Retina (tissue), 1 donor: ENCODE data around the gene CCT7.

Experiments used
- DNase-seq: peaks from one replicate; pipeline ENCODE4 v3.0.0-alpha.2; 2016

Gene CCT7

DNA sequence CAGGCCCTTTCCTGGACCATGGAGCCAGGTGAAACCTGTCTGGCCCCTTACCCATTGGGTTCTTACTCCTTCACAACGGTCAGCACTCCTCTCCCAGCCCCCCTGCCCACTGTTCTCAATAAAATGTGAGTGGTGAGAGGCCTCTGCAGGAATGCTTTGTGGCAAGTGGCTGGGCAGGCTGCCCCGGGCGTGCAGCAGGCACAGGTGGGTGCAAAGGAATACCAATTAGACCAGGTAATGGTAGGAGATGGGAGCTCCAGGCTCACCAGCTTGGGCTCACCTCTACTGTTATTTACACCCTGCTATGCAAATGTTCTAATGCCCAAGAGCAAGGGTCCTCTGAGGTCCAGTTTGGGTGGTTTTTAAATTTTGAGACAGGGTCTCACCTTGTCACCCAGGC lies 7.0 kb upstream of the CCT7 start:
- no peak for DNase-seq

DNA sequence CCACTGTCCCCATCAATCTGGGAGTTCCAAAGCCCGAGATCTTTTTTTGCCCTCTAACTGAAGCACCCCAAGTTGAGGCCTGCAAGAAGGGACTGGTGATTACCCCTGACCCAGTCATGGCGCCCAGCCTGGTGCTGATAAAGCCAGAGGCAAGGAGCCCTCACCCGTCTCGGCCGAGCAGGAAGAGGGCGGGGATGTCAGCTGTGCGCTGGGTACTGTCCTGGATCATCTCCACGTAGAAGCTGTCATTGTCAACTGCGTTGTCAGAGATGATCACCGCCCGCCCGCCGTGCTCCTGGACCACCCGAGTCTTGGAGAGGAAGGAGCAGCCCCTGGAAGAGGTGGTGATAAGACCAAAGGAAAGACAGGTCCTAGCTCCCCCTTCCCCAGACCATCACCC lies 5.5 kb upstream of the CCT7 start:
- no peak for DNase-seq

DNA sequence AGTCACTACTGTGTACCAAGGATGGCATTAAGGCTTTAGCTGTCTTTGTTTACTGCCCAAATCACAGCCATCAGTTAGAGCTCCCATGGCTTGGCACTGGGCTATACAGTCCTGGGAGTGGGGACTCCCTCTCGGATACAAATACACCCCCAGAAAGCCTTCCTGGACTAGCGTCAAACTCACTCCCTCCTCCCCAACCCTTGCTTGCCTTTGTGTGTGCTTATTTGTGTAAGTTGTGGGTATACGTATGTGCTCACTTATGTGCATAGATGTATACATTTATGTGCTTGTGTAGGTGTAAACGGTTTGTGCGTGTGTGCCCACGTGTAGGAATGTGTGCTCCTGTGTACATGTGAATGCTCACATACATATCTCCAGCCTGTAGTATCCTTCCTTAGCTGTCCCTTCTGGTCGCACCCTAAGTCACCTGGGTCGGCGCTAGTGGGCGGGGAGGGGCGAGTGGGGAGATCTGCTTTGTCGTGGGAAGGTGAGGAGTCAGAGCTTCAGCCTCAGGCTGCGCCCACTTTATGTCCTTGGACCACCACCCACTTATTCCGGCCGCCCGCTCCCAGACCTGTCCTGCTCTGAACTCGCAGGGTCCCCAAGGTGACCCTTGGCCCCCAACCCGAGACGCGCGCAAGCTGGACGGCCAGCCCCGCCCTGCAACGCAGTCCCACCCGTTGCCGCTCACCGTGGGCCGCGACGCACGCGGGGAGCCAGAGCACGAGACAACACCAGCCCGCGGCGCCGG lies 1.5 kb upstream of the CCT7 start:
- DNase-seq: no peak

DNA sequence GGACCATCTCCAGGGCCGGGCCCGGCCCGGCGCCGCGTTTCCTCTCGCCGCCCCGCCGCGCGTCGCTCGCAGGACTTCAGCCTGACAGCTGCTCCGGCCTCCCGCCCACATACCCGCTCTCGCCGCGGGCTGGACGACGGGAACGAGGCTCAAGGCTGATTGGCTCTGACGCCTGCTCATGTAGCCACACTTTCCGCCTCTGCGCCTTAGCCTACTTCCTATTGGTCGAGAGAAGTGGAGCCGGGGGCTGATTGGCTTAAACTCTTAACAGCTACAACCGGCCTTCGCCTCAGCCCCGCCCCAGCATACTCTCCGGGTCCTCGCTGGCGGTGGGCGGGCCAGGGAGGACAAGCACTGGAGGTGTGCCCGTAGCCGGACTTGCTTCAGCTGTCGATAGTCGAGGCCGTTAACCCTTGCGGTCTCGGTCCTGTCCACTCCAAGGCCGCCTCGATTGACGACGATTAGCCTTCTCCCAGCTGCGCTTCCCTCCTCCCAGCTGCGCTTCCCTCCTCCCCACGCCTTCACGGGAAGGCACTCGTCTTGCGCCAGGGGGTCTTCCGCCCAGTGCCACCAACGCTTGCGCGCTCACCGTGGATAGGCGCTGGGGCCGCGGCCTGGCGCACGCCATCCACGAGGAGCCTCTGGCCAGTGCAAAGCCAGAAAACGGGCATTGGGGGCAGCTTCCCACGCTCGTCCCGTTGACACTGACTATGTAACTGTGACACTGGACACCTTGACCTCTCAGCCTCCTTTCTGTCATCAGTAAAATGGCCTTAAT lies 765 bp upstream of the CCT7 start, which contains the start of gene PRADC1:
TSS of gene PRADC1 (minus strand) at position 86 of the 778 bp plus-strand sequence. CDS start at position 7, 79 bp downstream.
- peak; percentile 97 for DNase-seq

DNA sequence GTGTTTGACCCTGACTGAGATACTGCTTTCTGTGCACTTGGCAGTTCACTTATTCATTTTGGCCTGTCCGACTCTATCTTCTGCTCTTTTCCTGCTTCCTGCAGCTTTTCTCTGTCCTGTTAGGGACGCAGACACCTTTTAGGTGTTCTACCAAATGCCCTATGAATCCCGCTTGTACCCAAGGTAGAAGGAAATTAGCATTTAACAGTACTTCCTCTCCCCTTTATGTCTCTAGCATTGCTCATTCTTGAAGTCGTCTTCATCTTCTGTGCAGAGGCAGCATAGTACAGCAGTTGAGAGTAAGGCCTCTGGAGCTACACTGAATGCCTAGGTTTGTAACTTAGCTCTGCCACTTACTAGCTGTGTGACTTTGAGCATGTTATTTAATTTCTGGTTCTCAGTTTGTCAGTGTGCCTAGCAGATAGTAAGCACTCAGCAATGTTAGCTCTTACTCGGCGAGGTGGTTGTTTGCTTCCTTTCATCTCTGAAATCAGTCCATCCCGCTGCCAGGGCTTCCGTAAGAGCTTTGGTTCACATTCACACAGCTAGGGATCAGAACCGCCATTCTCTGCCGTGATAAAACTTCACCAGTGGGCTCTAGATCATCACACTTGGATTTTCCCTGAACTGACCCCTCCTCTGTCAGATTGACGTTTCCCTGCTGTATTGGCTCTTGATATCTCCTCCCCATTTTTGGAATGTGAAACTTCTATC lies 1.4 kb downstream of the CCT7 start:
- no peak for DNase-seq

DNA sequence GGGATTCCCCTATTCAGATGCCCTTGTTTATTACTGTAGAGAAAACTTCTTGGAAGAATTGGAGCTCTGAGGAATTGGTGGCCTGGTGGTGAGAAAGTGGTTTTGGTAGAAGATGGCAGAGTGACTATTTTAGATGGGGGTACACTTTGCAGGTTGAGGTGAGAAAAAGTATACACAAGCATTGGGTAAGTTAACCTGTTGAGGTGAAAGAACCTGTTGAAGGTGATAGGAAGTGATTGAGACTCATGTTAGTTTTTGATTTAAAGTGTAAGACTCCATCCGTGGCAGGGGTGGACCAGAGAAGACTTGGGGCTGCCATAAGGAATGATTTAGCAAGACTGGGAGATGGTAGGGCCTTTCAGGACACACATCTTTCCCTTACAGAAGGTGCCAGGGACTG lies 3.1 kb downstream of the CCT7 start:
- DNase-seq: no peak

DNA sequence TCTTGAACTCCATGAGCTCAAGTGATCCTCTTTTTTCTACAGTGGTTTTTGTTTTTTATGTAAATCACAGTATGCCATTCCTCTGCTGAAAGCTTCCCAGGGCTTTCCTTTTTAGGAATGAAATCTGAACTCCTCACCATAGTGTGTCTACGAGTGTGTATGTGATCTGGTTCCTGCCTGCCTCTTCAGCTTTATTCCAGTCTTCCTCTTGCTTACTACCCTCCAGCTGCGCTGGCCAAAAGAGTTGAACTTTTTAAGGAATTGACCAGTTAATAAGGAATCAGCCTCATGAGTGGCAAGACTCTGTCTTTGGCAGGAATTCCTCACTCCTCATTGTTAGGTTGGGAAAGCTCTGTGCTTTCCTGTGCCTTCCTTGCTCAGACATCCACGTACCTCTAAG lies 4.0 kb downstream of the CCT7 start:
- DNase-seq: no peak

DNA sequence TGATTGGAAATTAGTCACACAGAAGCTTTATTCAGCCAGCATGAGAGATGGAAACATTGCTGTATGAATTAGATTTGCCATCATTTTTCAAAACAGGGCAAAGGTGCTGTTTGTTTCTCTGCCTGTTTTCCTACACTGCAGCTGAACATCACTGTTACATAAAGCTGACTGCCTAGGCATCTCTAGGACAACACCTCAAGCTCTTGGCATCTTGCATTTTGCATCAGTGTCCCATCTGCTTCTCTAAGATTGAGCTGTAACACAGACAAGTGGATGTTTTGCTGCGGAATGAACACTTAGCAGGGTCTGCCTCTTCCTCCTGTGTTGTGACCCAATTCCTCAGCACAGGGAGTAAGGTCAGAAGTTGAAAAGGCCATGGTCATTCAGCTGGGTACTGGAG lies 4.9 kb downstream of the CCT7 start:
- DNase-seq: no peak

DNA sequence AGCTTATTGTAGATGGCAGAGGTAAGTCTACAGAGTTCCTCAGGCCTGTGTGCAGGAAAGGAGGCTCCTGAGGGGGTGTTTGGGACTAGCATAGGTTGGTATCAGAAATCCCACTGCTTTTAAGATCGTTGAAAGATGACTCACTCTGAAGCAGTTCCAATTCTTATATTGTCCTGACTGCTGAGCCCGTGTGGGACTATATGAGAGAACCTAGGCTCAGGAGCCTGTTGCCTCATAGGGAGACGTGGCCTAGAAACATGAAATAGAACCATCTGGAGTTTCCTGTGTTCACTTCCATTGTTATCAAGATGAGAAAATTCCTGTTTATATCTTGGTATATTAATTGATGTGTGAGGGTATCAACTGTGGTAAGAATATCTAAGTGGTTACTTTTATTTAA lies 5.7 kb downstream of the CCT7 start:
- DNase-seq: no peak

DNA sequence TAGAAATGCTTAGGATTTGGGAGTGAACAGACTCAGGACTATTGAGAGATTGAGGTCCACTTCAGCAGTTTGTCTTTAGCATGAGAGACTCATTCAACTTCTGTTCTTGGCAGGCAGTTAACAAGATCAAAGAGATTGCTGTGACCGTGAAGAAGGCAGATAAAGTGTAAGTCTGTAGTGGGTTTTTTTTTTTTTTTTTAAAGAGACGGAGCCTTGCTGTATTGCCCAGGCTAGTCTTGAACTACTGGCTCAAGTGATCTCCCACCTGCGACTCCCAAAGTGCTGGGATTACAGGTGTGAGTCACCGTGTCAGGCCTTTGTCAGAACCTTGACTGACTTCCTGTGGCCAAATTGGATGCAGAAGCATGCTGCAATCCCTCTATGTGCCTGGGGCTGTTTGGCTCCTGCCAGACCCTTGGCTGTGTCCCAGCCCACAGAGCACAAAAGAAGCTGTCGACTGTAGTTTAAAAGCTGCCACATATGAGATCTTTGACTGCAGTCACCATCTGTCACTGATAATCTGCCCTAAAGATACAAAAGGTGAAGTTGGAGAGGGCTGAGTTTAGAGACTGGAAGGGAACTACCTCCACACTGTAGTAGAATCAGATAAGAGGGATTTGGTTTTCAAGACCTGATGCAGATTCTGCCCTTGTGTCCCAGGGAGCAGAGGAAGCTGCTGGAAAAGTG lies 9.9 kb downstream of the CCT7 start:
- DNase-seq: no peak

DNA sequence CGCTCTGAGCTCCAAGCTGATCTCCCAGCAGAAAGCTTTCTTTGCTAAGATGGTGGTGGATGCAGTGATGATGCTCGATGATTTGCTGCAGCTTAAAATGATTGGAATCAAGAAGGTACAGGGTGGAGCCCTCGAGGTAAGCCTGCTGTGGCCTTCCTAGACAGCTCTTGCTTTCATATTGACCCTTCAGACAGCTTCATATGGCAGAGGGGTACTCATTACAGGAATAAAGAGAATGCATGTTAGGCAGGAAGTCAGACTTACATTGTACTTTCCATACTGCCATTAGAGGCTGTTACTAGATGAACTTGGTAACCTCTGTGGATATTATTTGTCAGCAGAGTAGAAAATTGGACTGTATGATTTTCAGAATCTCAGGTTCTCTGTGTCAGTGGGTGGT lies 10.5 kb downstream of the CCT7 start:
- DNase-seq: no peak

DNA sequence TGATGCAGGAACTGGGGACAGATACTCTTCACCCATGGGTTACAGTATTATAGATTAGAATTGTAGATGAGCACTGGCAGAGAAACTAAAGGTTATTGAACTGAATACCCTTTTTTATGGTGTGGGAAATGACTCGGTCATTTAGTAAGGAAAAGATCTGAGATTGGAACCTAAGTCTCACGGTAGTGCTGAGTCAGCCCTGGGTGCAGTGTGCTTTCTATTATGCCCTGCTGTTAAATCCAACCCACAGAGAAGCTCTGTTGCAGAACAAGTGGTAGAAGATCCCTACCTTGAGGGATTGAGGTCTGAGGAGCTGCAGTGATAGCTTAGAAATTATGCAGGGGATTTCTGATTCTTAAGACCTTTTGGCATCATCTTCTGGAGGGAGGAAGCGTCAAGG lies 12.7 kb downstream of the CCT7 start:
- DNase-seq: no peak

DNA sequence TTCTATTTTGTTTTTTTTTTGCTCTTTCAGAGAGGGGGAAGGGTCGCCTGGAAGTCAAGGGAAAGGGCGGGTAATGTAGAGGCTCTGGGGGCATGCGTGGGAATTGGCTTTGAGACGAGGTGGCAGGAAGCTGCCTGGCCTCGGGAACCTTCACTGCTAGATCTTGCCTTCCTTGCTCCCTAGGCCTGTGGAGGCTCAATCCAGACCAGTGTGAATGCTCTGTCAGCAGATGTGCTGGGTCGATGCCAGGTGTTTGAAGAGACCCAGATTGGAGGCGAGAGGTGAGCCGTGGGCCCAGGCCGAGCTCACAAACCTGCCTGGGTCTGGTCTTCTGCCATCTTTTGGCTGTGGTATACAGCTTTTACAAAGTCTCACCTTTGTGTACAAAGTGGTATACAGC lies 15.5 kb downstream of the CCT7 start:
- no peak for DNase-seq

DNA sequence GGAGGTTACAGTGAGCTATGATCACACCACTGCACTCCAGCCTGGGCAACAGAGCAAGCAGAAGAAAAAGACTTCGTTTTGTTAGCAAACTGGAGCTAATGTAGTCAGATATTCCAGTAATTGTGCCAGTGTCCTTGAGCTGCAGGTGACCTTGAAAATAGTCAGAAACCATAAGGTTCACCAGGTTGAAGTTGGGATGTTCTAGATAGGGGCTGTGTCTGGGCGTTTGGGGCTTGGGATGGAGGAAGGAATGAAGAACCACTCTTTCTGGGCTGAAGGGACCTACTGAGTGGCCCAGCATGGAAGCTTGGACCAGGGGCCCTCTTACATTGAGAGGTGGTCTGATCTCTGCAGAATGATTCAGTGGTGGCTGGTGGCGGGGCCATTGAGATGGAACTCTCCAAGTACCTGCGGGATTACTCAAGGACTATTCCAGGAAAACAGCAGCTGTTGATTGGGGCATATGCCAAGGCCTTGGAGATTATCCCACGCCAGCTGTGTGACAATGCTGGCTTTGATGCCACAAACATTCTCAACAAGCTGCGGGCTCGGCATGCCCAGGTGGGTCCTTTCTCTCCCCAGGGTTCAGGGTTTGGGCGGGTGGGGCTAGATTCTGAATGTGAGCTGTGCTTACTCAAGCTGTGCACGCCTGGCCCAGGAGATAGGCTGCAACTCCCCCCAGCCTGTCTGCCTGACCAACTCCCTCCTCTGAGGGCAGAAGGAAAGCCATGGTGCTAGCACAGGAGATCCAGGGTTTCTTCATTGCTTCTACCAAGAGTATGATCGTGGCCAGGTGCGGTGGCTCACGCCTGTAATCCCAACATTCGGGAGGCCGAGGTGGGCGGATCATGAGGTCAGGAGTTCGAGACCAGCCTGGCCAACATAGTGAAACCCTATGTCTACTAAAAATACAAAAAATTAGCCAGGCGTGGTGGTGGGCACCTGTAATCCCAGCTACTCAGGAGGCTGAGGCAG lies 17.1 kb downstream of the CCT7 start:
- no peak for DNase-seq

DNA sequence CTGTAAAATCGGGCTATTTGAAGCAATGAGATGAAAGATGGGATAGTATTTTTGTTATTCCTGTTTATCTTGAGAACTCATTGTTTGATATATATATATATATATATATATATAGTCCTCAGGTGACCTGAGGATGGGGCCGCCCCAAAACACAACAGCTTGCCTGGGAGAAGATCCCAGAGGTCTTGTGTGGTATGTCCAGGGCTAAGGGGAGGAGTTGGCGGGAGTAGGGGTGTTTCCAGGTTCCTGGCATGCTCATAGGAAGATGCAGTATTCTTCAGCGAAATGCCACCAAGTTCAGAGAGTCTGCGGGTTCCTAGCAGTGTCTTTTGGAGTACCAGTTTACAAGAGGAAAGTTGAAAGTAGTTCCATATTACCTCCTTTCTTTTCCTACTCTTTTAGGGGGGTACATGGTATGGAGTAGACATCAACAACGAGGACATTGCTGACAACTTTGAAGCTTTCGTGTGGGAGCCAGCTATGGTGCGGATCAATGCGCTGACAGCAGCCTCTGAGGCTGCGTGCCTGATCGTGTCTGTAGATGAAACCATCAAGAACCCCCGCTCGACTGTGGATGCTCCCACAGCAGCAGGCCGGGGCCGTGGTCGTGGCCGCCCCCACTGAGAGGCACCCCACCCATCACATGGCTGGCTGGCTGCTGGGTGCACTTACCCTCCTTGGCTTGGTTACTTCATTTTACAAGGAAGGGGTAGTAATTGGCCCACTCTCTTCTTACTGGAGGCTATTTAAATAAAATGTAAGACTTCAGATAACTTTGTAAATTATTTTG lies 18.3 kb downstream of the CCT7 start:
- DNase-seq: no peak

DNA sequence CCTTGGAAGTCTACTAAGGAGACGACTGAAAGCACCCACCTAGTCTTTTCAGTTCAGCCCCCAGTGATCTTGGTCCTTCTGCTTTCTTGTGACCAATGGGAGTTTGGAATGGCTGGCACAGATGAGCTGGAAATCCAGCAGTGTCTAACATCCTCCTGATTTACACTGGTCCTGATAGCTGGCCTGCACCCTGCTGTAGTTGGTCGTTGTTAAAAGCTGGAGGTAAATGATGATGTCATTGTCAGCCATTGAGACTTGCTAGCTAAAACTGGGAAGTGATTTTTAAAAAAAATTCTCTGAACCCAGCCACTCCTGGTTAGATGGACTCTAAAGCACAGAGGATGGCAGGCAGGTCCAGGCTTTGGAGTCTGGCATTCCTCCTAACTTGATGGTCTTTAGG lies 19.3 kb downstream of the CCT7 start:
- DNase-seq: no peak

DNA sequence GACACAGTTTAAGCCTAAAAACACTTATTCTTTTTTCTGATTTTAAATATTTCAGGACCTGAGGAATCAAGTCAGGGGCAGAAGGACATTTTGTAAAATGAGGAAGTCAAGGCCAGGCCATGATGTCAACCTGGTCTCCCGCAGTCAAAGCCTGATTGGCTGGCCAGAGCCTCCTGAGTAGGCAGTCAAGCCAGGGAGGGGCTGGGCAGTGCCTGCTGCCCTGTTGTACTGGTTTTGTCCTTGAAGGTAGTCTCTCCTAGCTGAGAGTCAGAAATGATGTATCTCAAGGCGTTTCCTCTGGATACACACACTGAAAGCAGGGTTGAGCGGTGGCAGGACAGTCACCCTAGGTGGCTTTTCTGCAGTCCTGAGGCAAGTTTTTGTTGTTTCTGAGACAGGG lies 19.8 kb downstream of the CCT7 start:
- DNase-seq: no peak

DNA sequence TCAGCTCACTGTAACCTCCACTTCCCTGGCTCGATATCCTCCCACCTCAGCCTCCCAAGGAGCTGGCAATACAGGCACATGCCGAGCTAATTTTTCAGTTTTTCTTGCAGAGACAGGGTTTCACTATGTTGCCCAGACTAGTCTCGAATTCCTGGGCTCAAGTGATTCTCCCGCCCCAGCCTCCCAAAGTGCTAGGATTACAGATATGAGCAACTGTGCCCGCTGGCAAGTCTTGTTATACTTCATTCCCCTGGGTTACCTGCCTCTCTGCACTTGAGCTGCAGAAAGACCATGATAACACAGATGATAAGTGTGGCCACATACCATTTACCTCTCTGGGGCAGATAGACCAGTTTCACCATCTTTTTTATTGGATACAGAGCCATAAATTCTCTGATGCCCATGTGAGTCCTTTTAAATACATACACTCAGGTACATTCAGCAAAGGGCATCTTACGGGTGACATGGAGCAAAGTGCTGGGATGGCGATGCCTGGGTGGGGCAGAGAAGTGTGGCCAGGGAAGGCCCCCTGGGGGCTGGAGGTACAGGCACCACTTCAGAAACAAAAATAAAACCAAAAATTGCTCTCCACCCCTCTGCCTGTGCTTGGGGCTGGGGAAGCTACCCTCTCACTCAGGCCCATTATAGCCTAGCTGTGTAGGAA lies 20.4 kb downstream of the CCT7 start:
- DNase-seq: no peak

DNA sequence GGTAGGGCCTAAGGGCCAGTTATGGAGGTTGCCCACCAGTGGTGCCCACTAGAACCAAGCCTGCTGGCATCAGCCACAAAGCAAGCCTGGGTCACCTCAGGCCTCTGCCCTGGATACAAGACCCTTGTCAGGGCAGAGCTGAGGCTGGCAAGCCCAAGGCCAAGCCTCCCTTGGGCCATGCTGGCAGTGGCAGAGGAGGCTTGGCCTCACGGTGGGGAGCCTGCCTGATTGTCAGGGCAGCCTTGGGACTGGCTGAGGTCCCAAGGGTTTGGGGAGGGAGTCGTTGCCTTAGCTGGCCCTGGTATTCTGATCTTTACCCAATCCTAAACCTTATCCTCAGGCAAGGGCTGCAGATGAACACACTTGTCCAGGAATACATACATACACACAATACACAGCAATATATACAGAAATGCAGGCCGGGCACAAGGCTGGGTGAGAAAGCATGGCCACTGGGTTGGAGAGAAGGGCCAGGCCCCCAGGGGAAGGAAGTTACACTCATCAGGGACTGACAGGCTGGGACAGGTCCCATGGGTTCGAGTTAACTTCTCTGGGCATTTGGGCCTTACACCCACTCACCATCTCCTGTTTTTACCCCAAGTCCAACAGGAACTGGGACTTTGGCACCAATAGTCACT lies 21.0 kb downstream of the CCT7 start:
- DNase-seq: no peak
